Parathyroid adenoma (tissue), 2 donors: ENCODE data around the gene CAMK2G.

ENCODE experiments used
- H2AFZ ChIP-seq: fragments of 300-600 bp; sonication (generic); one replicate; pipeline ENCODE4 v1.7.0; 2017; ENCODE audit warnings: antibody characterized with exemption, mild to moderate bottlenecking
- H3K27ac ChIP-seq: fragments of 300-600 bp; sonication (generic); one replicate; pipeline ENCODE4 v1.7.0; 2017
- H3K27me3 ChIP-seq: fragments of 300-600 bp; sonication (generic); one replicate; pipeline ENCODE4 v1.7.0; 2017; ENCODE audit warnings: low read length; ENCODE audit not compliant: control insufficient read depth, insufficient read depth
- H3K36me3 ChIP-seq: fragments of 300-600 bp; sonication (generic); one replicate; pipeline ENCODE4 v1.7.0; 2017; ENCODE audit warnings: low read length; ENCODE audit not compliant: control insufficient read depth, insufficient read depth
- H3K4me1 ChIP-seq: fragments of 300-600 bp; sonication (generic); one replicate; pipeline ENCODE4 v1.7.0; 2017; ENCODE audit warnings: control low read depth
- H3K4me2 ChIP-seq: fragments of 300-600 bp; sonication (generic); one replicate; pipeline ENCODE4 v1.7.0; 2017; ENCODE audit warnings: low read length
- H3K4me3 ChIP-seq: fragments of 300-600 bp; sonication (generic); one replicate; pipeline ENCODE4 v1.7.0; 2017; ENCODE audit warnings: low read depth, low read length
- H3K79me2 ChIP-seq: fragments of 300-600 bp; sonication (generic); one replicate; pipeline ENCODE4 v1.7.0; 2017; ENCODE audit warnings: control low read depth
- H3K9ac ChIP-seq: fragments of 300-600 bp; sonication (generic); one replicate; pipeline ENCODE4 v1.7.0; 2017; ENCODE audit warnings: mild to moderate bottlenecking
- H3K9me3 ChIP-seq: fragments of 300-600 bp; sonication (generic); one replicate; pipeline ENCODE4 v1.7.0; 2017; ENCODE audit warnings: low read length; ENCODE audit not compliant: control insufficient read depth
- CTCF ChIP-seq: fragments of 300-600 bp; sonication (generic); IDR thresholded peaks from one replicate; pipeline ENCODE4 v1.7.0; 2017; ENCODE audit warnings: antibody characterized with exemption, mild to moderate bottlenecking
- donor health status: primary hyperparathyroidism.

CAMK2G gene

GRCh38 chr10:73839276-73839966, 34.9 kb downstream of the CAMK2G start:
- H3K4me3 ChIP-seq: no peak overlapping the region
- no peaks in the 10 kb centered on the region for H3K79me2 ChIP-seq
- no peak overlapping the region for H2AFZ ChIP-seq
- H3K9ac ChIP-seq: no peak overlapping the region
- no peak overlapping the region for H3K4me2 ChIP-seq
- TF ChIP-seq CTCF: no peak
- H3K27me3 ChIP-seq: no peaks in the 10 kb centered on the region
- no peaks in the 10 kb centered on the region for H3K36me3 ChIP-seq
- H3K4me1 ChIP-seq: no peaks in the 10 kb centered on the region
- H3K9me3 ChIP-seq: no peaks in the 10 kb centered on the region
- no peak overlapping the region for H3K27ac ChIP-seq

- no peak overlapping the region for H3K27ac ChIP-seq
- no peaks in the 10 kb centered on the region for H3K9me3 ChIP-seq
- no peaks in the 10 kb centered on the region for H3K36me3 ChIP-seq
- H3K4me2 ChIP-seq: no peak overlapping the region
- H3K4me1 ChIP-seq: no peaks in the 10 kb centered on the region
- H3K79me2 ChIP-seq: no peaks in the 10 kb centered on the region
- no peak overlapping the region for H2AFZ ChIP-seq
- no peaks in the 10 kb centered on the region for H3K27me3 ChIP-seq
- no peak overlapping the region for H3K9ac ChIP-seq
- no peak for TF ChIP-seq CTCF
- H3K4me3 ChIP-seq: no peak overlapping the region
Measured at GRCh38 chr10:73838827-73839226, 35.5 kb downstream of the CAMK2G start.

GRCh38 chr10:73838008-73838567, 36.3 kb downstream of the CAMK2G start:
- no peaks in the 10 kb centered on the region for H3K9me3 ChIP-seq
- H3K4me1 ChIP-seq: no peaks in the 10 kb centered on the region
- H3K36me3 ChIP-seq: no peaks in the 10 kb centered on the region

GRCh38 chr10:73837072-73837471, 37.3 kb downstream of the CAMK2G start:
- H3K4me2 ChIP-seq: no peak overlapping the region
- no peak overlapping the region for H3K9ac ChIP-seq
- no peaks in the 10 kb centered on the region for H3K79me2 ChIP-seq
- TF ChIP-seq CTCF: no peak
- H2AFZ ChIP-seq: no peak overlapping the region
- H3K36me3 ChIP-seq: no peaks in the 10 kb centered on the region
- H3K4me1 ChIP-seq: no peaks in the 10 kb centered on the region
- H3K9me3 ChIP-seq: no peaks in the 10 kb centered on the region
- H3K4me3 ChIP-seq: no peak overlapping the region
- H3K27ac ChIP-seq: no peak overlapping the region
- no peaks in the 10 kb centered on the region for H3K27me3 ChIP-seq

More at GRCh38 chr10:73838008-73838567, 36.3 kb downstream of the CAMK2G start:
- no peak overlapping the region for H3K4me2 ChIP-seq
- no peak overlapping the region for H3K9ac ChIP-seq
- no peak overlapping the region for H3K27ac ChIP-seq
- no peak for TF ChIP-seq CTCF
- H3K4me3 ChIP-seq: no peak overlapping the region
- H3K27me3 ChIP-seq: no peaks in the 10 kb centered on the region
- H3K79me2 ChIP-seq: no peaks in the 10 kb centered on the region
- H2AFZ ChIP-seq: no peak overlapping the region
